ENCODE measurements around the gene VPS8.
"Not testable (repeated sequence)": the region's sequence is repeated elsewhere in the genome, so short reads cannot be mapped to it uniquely, and the experiment has no call there.

The VPS8 gene

DNA sequence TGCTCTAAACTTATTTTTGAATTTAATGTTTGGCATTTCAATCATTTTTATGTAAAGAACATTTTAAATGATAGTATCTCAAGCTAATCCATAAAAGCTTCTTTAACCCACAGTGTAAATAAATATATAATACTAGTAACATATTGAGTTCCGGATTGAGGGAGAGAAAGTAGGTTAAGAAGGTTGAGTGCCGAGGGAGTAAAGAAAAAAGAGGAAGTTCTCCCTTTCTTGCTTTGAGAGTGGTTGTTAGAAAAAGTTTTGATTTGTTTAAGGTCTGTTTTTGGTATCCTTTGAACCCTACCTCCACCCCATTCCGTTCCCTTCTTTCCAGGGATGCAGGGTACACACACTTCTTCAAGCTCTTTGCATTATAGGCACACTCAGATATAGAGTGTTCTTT lies 130.8 kb downstream of the VPS8 start:
- no peak overlapping the region for H3K4me3 Mint-ChIP-seq
- H3K27ac Mint-ChIP-seq: no peak overlapping the region
- H3K4me1 Mint-ChIP-seq: peaks cover 11% of the 10 kb centered on the region
- no peaks in the 10 kb centered on the region for H3K27me3 Mint-ChIP-seq
- ATAC-seq: no peak
- peaks cover 55% of the 10 kb centered on the region for H3K36me3 Mint-ChIP-seq
- no peaks in the 10 kb centered on the region for H3K9me3 Mint-ChIP-seq

- Mint-ChIP-seq H3K27me3 (no peaks in the 10 kb centered on the region), H3K4me1 (peaks cover 11% of the 10 kb centered on the region), H3K4me3 (no peak overlapping the region), H3K9me3 (no peaks in the 10 kb centered on the region), H3K27ac (no peak overlapping the region), H3K36me3 (peaks cover 53% of the 10 kb centered on the region)
- ATAC-seq: no peak
Observed at GRCh38 chr3:184944241-184944640, 132.3 kb downstream of the VPS8 start.

- Mint-ChIP-seq H3K36me3 (peaks cover 63% of the 10 kb centered on the region), H3K27ac (no peak overlapping the region), H3K27me3 (no peaks in the 10 kb centered on the region), H3K4me1 (peaks cover 11% of the 10 kb centered on the region), H3K9me3 (no peaks in the 10 kb centered on the region), H3K4me3 (no peak overlapping the region)
- no peak for ATAC-seq
Observed at GRCh38 chr3:184945886-184946625, 134.1 kb downstream of the VPS8 start.

GRCh38 chr3:184946917-184947316 lies 135.0 kb downstream of the VPS8 start:
- no peak for ATAC-seq
- Mint-ChIP-seq H3K4me1 (peaks cover 11% of the 10 kb centered on the region), H3K4me3 (no peak overlapping the region), H3K27ac (no peak overlapping the region), H3K27me3 (no peaks in the 10 kb centered on the region), H3K36me3 (peaks cover 64% of the 10 kb centered on the region), H3K9me3 (no peaks in the 10 kb centered on the region)

GRCh38 chr3:184949251-184949965 lies 137.4 kb downstream of the VPS8 start:
- Mint-ChIP-seq H3K36me3 (peaks cover 63% of the 10 kb centered on the region), H3K27ac (no peak overlapping the region), H3K4me3 (no peak overlapping the region), H3K4me1 (no peaks in the 10 kb centered on the region), H3K27me3 (no peaks in the 10 kb centered on the region), H3K9me3 (no peaks in the 10 kb centered on the region)
- no peak for ATAC-seq

GRCh38 chr3:184950816-184951215 lies 138.8 kb downstream of the VPS8 start:
- not testable (repeated sequence) for ATAC-seq, H3K4me3 Mint-ChIP-seq, H3K4me1 Mint-ChIP-seq, H3K27me3 Mint-ChIP-seq, H3K9me3 Mint-ChIP-seq, H3K27ac Mint-ChIP-seq
- H3K36me3 Mint-ChIP-seq: peaks cover 60% of the 10 kb centered on the region

- Mint-ChIP-seq H3K36me3 (peaks cover 52% of the 10 kb centered on the region), H3K27ac (no peak overlapping the region), H3K27me3 (no peaks in the 10 kb centered on the region), H3K4me1 (no peaks in the 10 kb centered on the region), H3K4me3 (no peak overlapping the region), H3K9me3 (no peaks in the 10 kb centered on the region)
- no peak for ATAC-seq
Observed at GRCh38 chr3:184952671-184953070, 140.7 kb downstream of the VPS8 start.

- no peaks in the 10 kb centered on the region for H3K9me3 Mint-ChIP-seq
- no peak overlapping the region for H3K27ac Mint-ChIP-seq
- H3K4me3 Mint-ChIP-seq: no peak overlapping the region
- no peaks in the 10 kb centered on the region for H3K27me3 Mint-ChIP-seq
- peaks cover 59% of the 10 kb centered on the region for H3K36me3 Mint-ChIP-seq
- no peaks in the 10 kb centered on the region for H3K4me1 Mint-ChIP-seq
- no peak for ATAC-seq
Observed at GRCh38 chr3:184953401-184953800, 141.4 kb downstream of the VPS8 start.

GRCh38 chr3:184954251-184954650 lies 142.3 kb downstream of the VPS8 start:
- Mint-ChIP-seq H3K4me3 (no peak overlapping the region), H3K27me3 (no peaks in the 10 kb centered on the region), H3K4me1 (no peaks in the 10 kb centered on the region), H3K36me3 (peaks cover 65% of the 10 kb centered on the region), H3K27ac (no peak overlapping the region), H3K9me3 (no peaks in the 10 kb centered on the region)
- ATAC-seq: no peak

- not testable (repeated sequence) for H3K27ac Mint-ChIP-seq, H3K27me3 Mint-ChIP-seq, H3K4me3 Mint-ChIP-seq, ATAC-seq, H3K4me1 Mint-ChIP-seq, H3K9me3 Mint-ChIP-seq
- peaks cover 61% of the 10 kb centered on the region for H3K36me3 Mint-ChIP-seq
Observed at GRCh38 chr3:184954851-184955250, 142.9 kb downstream of the VPS8 start.

DNA sequence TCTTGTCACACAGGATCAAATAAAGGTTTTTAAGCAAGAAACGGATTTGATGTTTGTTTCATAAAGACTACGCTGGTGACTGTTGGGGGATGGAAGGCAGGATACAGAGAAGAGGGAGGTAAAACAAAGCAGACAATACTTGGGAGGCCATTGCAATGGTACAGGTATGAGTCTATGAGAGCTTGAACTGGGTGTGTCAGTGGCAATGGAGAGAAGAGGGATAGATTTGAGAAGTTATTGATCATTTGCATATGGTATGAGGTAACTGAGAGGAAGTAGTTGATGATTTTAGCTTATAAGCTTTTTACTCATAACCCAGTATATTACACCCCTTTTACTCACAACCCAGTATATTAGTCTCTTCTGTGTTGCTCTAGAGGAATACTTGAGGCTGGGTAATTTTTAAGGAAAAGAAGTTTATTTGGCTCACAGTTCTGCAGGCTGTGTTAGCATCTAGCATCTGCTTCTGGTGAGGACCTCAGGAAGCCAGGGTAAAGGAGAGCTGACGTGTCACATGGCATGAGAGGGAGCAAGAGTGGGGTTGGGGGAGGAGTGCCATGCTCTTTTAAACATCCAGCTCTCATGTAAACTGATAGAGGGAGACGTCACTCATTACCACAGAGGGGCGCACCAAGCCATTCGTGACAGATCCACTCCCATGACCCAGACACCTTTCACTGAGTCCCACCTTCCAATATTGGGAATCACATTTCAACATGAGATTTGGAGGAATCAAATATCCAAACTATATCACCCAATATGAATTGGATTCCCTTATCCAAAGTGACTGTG lies 153.9 kb downstream of the VPS8 start:
- no peaks in the 10 kb centered on the region for H3K9me3 Mint-ChIP-seq
- H3K4me1 Mint-ChIP-seq: no peaks in the 10 kb centered on the region
- peaks cover 60% of the 10 kb centered on the region for H3K36me3 Mint-ChIP-seq
- H3K27me3 Mint-ChIP-seq: no peaks in the 10 kb centered on the region
- H3K27ac Mint-ChIP-seq: no peak overlapping the region
- no peak for ATAC-seq
- H3K4me3 Mint-ChIP-seq: no peak overlapping the region

DNA sequence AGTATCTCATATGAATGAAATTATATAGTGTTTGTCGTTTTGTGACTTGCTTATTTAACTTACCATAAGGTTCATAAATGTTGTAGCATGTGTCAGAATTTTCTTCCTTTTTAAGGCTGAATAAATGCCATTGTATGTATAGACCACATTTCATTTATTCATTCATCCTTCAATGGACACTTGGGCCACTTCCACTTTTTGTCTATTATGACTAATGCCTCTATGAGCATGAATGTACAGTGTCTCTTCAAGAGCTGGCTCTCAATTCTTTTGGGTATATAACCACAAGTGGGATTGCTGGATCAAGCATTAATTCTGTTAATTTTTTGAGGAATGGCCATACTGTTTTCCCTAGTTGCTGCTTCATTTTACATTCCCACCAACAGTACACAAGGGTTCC lies 156.1 kb downstream of the VPS8 start:
- no peak for ATAC-seq
- Mint-ChIP-seq H3K4me3 (no peak overlapping the region), H3K27me3 (no peaks in the 10 kb centered on the region), H3K36me3 (peaks cover 62% of the 10 kb centered on the region), H3K27ac (no peak overlapping the region), H3K9me3 (no peaks in the 10 kb centered on the region), H3K4me1 (no peaks in the 10 kb centered on the region)

DNA sequence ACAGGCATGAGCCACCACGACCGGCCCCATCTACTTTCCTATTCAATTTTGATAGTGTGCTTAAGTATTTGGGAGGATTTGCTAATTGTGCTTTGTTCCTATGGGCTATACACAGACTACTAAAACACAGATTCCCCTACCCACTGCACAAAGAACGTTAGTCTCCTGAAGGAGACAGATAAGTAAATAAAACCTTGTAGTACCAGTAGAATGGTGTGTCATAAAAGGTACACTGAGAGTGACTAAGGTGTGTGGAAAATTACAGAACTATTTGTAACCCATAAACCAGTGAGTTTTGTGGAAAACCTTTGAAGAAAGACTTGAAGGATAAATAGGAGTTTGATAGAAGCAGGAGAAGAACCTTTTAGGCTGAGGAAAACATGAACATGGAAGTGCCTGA lies 158.2 kb downstream of the VPS8 start:
- Mint-ChIP-seq H3K9me3 (peaks cover 7% of the 10 kb centered on the region), H3K27me3 (no peaks in the 10 kb centered on the region), H3K27ac (no peak overlapping the region), H3K4me3 (no peak overlapping the region), H3K4me1 (no peaks in the 10 kb centered on the region), H3K36me3 (peaks cover 75% of the 10 kb centered on the region)
- ATAC-seq: no peak

GRCh38 chr3:184977796-184978195 lies 165.8 kb downstream of the VPS8 start:
- Mint-ChIP-seq H3K4me1 (peaks cover 9% of the 10 kb centered on the region), H3K9me3 (peaks cover 15% of the 10 kb centered on the region), H3K4me3 (no peak overlapping the region), H3K27ac (no peak overlapping the region), H3K36me3 (peaks cover 89% of the 10 kb centered on the region), H3K27me3 (no peaks in the 10 kb centered on the region)
- ATAC-seq: no peak

- peaks cover 70% of the 10 kb centered on the region for H3K36me3 Mint-ChIP-seq
- H3K27me3 Mint-ChIP-seq: no peaks in the 10 kb centered on the region
- no peak for ATAC-seq
Observed at GRCh38 chr3:184981071-184981470, 169.1 kb downstream of the VPS8 start.

More at GRCh38 chr3:184981071-184981470, 169.1 kb downstream of the VPS8 start:
- Mint-ChIP-seq H3K9me3 (peaks cover 4% of the 10 kb centered on the region), H3K27ac (no peak overlapping the region), H3K4me3 (no peak overlapping the region), H3K4me1 (peaks cover 9% of the 10 kb centered on the region)
